Measurements from ENCODE around the gene MAP3K13. TPM values are rescaled to one million over a fixed set of nuclear protein-coding genes. Genes with fewer than 3 reads are reported as not detected.

The MAP3K13 gene
- total RNA-seq, 1 donor from 2014 or later = 21.6 TPM

DNA sequence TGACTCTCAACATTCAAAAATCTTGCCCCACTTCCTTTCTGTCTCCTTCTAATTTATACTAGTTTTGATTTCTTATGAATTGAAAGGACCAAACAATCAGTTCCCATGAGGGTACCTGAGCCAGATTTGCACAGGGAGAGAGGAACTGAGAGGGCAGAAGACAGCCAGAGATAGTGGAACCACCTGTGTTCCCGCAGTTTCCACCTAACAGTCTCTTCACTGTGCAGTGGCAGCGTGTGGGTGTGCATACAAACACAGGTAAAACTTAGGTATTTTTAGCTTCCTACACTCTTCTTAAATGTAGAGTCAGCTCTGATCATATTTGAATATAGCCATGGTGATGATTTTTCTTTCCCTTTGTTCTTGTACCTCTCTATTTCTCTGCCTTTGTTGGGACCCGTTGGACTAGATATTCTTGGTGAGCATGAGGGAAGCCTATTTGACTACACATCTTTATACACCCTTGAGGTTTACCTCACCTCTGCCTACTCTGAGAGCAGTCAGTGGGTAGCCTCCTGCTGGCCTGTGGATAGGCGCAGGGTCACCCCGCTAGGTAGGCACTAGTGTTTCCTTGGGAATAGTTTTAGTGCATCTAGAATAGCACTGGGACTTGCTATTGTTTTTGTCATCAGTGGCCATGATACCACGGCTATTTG is 58.8 kb downstream of the MAP3K13 start:
- Mint-ChIP-seq H3K27ac (ENCODE audit: unreplicated experiment) (peak overlapping the region; percentile 41), H3K27me3 (ENCODE audit: low read depth, unreplicated experiment) (no peaks in the 10 kb centered on the region), H3K9me3 (ENCODE audit: unreplicated experiment) (peaks cover 2% of the 10 kb centered on the region), H3K36me3 (ENCODE audit: low read depth, unreplicated experiment) (peaks cover 2% of the 10 kb centered on the region), H3K4me3 (ENCODE audit: unreplicated experiment) (no peak overlapping the region), H3K4me1 (ENCODE audit: low read depth, unreplicated experiment) (peaks cover 9% of the 10 kb centered on the region)
- H3K27ac ChIP-seq (ENCODE audit: low read depth, low read length) = no peak overlapping the region
- no peak overlapping the region for H3K4me2 ChIP-seq (ENCODE audit: low read length)
- no peaks in the 10 kb centered on the region for H3K27me3 ChIP-seq (ENCODE audit: insufficient read depth, low read length)
- H3K79me2 ChIP-seq (ENCODE audit: insufficient read depth, low read length) = no peaks in the 10 kb centered on the region
- H2AFZ ChIP-seq (ENCODE audit: low read depth, low read length) = no peak overlapping the region
- H3K36me3 ChIP-seq (ENCODE audit: insufficient read depth, low read length) = no peaks in the 10 kb centered on the region
- no peak for DNase-seq (ENCODE audit: low read depth)
- TF ChIP-seq EZH2 (IDR thresholded peaks at IDR 0.05; ENCODE audit: insufficient read depth, low read length) = no peak
- TF ChIP-seq, protein P1, sequence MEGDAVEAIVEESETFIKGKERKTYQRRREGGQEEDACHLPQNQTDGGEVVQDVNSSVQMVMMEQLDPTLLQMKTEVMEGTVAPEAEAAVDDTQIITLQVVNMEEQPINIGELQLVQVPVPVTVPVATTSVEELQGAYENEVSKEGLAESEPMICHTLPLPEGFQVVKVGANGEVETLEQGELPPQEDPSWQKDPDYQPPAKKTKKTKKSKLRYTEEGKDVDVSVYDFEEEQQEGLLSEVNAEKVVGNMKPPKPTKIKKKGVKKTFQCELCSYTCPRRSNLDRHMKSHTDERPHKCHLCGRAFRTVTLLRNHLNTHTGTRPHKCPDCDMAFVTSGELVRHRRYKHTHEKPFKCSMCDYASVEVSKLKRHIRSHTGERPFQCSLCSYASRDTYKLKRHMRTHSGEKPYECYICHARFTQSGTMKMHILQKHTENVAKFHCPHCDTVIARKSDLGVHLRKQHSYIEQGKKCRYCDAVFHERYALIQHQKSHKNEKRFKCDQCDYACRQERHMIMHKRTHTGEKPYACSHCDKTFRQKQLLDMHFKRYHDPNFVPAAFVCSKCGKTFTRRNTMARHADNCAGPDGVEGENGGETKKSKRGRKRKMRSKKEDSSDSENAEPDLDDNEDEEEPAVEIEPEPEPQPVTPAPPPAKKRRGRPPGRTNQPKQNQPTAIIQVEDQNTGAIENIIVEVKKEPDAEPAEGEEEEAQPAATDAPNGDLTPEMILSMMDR (IDR thresholded peaks at IDR 0.05; ENCODE audit: insufficient read depth, low read depth, low read length) = no peak
- H3K4me1 ChIP-seq (ENCODE audit: insufficient read depth, low read length) = peaks cover 4% of the 10 kb centered on the region
- no peaks in the 10 kb centered on the region for H3K9me3 ChIP-seq (ENCODE audit: insufficient read depth, low read depth, low read length)
- H3K9ac ChIP-seq (ENCODE audit: low read length) = no peak overlapping the region
- no peaks in the 10 kb centered on the region for H4K20me1 ChIP-seq (ENCODE audit: insufficient read depth, low read length)
- H3K4me3 ChIP-seq (ENCODE audit: insufficient read depth, low read depth, low read length) = no peak overlapping the region
- FAIRE-seq = no peak

DNA sequence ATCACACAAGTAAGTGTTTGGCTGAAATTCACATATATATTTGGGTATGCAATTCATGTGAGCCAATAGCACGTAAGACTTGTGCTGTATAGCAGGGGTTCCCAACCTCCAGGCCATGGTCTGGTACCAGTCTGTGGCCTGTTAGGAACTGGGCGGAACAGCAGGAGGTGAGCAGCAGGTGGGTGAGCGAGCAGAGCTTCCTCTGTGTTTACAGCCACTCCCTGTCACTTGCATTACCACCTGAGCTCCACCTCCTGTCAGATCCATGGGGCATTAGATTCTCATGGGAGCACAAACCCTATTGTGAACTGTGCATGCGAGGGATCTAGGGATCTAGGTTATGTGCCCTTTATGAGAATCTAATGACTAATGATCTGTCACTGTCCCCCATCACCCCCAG is 59.7 kb downstream of the MAP3K13 start:
- no peak for FAIRE-seq
- no peaks in the 10 kb centered on the region for H3K36me3 ChIP-seq (ENCODE audit: insufficient read depth, low read length)
- Mint-ChIP-seq H3K4me1 (ENCODE audit: low read depth, unreplicated experiment) (peaks cover 9% of the 10 kb centered on the region), H3K27ac (ENCODE audit: unreplicated experiment) (no peak overlapping the region), H3K9me3 (ENCODE audit: unreplicated experiment) (peaks cover 2% of the 10 kb centered on the region), H3K4me3 (ENCODE audit: unreplicated experiment) (no peak overlapping the region), H3K27me3 (ENCODE audit: low read depth, unreplicated experiment) (no peaks in the 10 kb centered on the region), H3K36me3 (ENCODE audit: low read depth, unreplicated experiment) (peaks cover 2% of the 10 kb centered on the region)
- H3K9me3 ChIP-seq (ENCODE audit: insufficient read depth, low read depth, low read length) = no peaks in the 10 kb centered on the region
- H4K20me1 ChIP-seq (ENCODE audit: insufficient read depth, low read length) = no peaks in the 10 kb centered on the region
- no peak overlapping the region for H3K4me2 ChIP-seq (ENCODE audit: low read length)
- no peak for DNase-seq (ENCODE audit: low read depth)
- no peak for TF ChIP-seq EZH2 (IDR thresholded peaks at IDR 0.05; ENCODE audit: insufficient read depth, low read length)
- TF ChIP-seq, protein P1 (IDR thresholded peaks at IDR 0.05; ENCODE audit: insufficient read depth, low read depth, low read length) = no peak
- peaks cover 4% of the 10 kb centered on the region for H3K4me1 ChIP-seq (ENCODE audit: insufficient read depth, low read length)
- H3K27me3 ChIP-seq (ENCODE audit: insufficient read depth, low read length) = no peaks in the 10 kb centered on the region
- no peak overlapping the region for H2AFZ ChIP-seq (ENCODE audit: low read depth, low read length)
- no peak overlapping the region for H3K4me3 ChIP-seq (ENCODE audit: insufficient read depth, low read depth, low read length)
- H3K27ac ChIP-seq (ENCODE audit: low read depth, low read length) = no peak overlapping the region
- H3K9ac ChIP-seq (ENCODE audit: low read length) = no peak overlapping the region
- H3K79me2 ChIP-seq (ENCODE audit: insufficient read depth, low read length) = no peaks in the 10 kb centered on the region

DNA sequence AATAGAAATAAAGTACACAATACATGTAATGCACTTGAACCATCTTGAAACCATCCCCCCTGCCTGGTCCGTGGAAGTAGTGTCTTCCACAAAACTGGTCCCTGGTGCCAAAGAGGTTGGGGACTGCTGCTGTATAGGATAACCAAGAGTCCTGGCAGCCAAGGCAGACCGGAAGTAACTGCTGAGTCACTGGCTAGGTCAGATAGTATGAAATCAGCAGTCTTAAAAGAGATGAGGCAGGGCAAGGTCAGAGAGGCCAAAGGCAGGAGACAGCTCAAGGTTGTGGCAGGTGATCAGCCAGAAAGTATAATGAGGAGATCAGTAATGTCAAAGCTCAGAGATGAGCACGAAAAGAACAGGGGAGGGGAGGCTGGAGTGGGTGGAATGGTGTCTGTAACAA is 60.2 kb downstream of the MAP3K13 start:
- Histone ChIP-seq H3K9me3 (ENCODE audit: insufficient read depth, low read depth, low read length) (no peaks in the 10 kb centered on the region), H3K36me3 (ENCODE audit: insufficient read depth, low read length) (no peaks in the 10 kb centered on the region), H3K27me3 (ENCODE audit: insufficient read depth, low read length) (no peaks in the 10 kb centered on the region), H4K20me1 (ENCODE audit: insufficient read depth, low read length) (no peaks in the 10 kb centered on the region), H2AFZ (ENCODE audit: low read depth, low read length) (no peak overlapping the region), H3K9ac (ENCODE audit: low read length) (no peak overlapping the region), H3K27ac (ENCODE audit: low read depth, low read length) (no peak overlapping the region), H3K4me1 (ENCODE audit: insufficient read depth, low read length) (peaks cover 4% of the 10 kb centered on the region), H3K79me2 (ENCODE audit: insufficient read depth, low read length) (no peaks in the 10 kb centered on the region), H3K4me2 (ENCODE audit: low read length) (no peak overlapping the region), H3K4me3 (ENCODE audit: insufficient read depth, low read depth, low read length) (no peak overlapping the region)
- TF ChIP-seq, protein P1 (IDR thresholded peaks at IDR 0.05; ENCODE audit: insufficient read depth, low read depth, low read length) = no peak
- no peak for TF ChIP-seq EZH2 (IDR thresholded peaks at IDR 0.05; ENCODE audit: insufficient read depth, low read length)
- peaks cover 2% of the 10 kb centered on the region for H3K36me3 Mint-ChIP-seq (ENCODE audit: low read depth, unreplicated experiment)
- no peak overlapping the region for H3K4me3 Mint-ChIP-seq (ENCODE audit: unreplicated experiment)
- H3K9me3 Mint-ChIP-seq (ENCODE audit: unreplicated experiment) = peaks cover 2% of the 10 kb centered on the region
- FAIRE-seq (no peak), DNase-seq (ENCODE audit: low read depth) (peak; percentile 26)
- peaks cover 9% of the 10 kb centered on the region for H3K4me1 Mint-ChIP-seq (ENCODE audit: low read depth, unreplicated experiment)
- H3K27ac Mint-ChIP-seq (ENCODE audit: unreplicated experiment) = peak overlapping the region; percentile 60
- no peaks in the 10 kb centered on the region for H3K27me3 Mint-ChIP-seq (ENCODE audit: low read depth, unreplicated experiment)

Measured in astrocyte (in vitro differentiated cells and primary cell).